MM.1S (cell line): ENCODE results near the gene LAMA3.

ENCODE experiments used
- EZH2 ChIP-seq: fragments of 300-600 bp; sonication (generic); optimal IDR thresholded peaks from 2 replicates; pipeline ENCODE3; 2017; ENCODE audit warnings: low read depth, mild to moderate bottlenecking, antibody characterized with exemption, low read length, mixed read lengths
- TF ChIP-seq, protein P1 (sequence below): fragments of 300-600 bp; sonication (generic); IDR thresholded peaks from 2 replicates; pipeline ENCODE4 v1.5.1; 2016; ENCODE audit warnings: antibody characterized with exemption, low read length, mixed read lengths

DNA sequence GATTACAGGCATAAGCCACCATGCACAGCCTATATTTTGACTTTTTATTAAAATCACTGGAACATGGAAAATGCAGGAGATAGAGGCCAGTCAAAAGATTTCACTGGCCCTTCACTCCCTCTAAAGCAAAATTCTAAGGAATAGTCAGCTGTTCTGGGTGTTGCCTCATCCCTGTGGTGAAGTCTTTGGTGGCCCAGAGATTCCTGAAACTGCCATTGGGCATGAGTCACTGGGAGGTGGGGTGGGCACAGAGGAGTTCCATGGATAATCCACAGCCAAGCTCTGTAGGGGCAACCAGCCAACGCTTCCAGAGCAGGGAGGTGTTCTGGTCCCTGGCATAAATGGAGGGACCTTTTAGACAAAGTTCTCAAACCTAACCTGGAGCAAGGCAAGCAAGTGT is 235.6 kb downstream of the LAMA3 start:
- TF ChIP-seq, protein P1, sequence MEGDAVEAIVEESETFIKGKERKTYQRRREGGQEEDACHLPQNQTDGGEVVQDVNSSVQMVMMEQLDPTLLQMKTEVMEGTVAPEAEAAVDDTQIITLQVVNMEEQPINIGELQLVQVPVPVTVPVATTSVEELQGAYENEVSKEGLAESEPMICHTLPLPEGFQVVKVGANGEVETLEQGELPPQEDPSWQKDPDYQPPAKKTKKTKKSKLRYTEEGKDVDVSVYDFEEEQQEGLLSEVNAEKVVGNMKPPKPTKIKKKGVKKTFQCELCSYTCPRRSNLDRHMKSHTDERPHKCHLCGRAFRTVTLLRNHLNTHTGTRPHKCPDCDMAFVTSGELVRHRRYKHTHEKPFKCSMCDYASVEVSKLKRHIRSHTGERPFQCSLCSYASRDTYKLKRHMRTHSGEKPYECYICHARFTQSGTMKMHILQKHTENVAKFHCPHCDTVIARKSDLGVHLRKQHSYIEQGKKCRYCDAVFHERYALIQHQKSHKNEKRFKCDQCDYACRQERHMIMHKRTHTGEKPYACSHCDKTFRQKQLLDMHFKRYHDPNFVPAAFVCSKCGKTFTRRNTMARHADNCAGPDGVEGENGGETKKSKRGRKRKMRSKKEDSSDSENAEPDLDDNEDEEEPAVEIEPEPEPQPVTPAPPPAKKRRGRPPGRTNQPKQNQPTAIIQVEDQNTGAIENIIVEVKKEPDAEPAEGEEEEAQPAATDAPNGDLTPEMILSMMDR: no peak
- TF ChIP-seq EZH2: no peak
